ENCODE results near the gene TGFBRAP1. TPM values are rescaled to one million over a fixed set of nuclear protein-coding genes. Genes with fewer than 3 reads are reported as not detected.

TGFBRAP1 gene
- total and polyA plus RNA-seq, 2 donors (not counting 3 experiments of a cell fraction or from before 2014, with no cell fraction given), result 25.4 to 37.6 TPM

- intact Hi-C loops (cut with micrococcal nuclease), result loop anchor here (5.0 kb wide), 1 partner anchor 282 kb away; no protein-coding TSS in a partner anchor
Measured at GRCh38 chr2:105239924-105240323, 89.6 kb downstream of the TGFBRAP1 start.

GRCh38 chr2:105238664-105239240 lies 90.8 kb downstream of the TGFBRAP1 start:
- dilution Hi-C loops (cut with MboI; ENCODE audit: extremely low pct_ligation_motif_present, low sequenced_read_pairs), result no loop called here
- POLR2A ChIA-PET, result interaction anchor here (0.7 kb wide), 1 partner anchor 13 kb away, joined by 8 read pairs; no protein-coding TSS in a partner anchor
- H3K4me2 ChIP-seq (ENCODE audit: insufficient read depth, low read length), result no peak overlapping the region
- H3K36me3 ChIP-seq (ENCODE audit: control insufficient read depth in 2 of 2, extremely low read depth in 1 of 2, insufficient read depth in 2 of 2, low read length in 2 of 2), result no peaks in the 10 kb centered on the region
- no peak overlapping the region for H3K4me3 ChIP-seq (replicated peaks in 1 of 3; ENCODE audit: insufficient read depth in 1 of 3, low read depth in 1 of 3, low read length in 3 of 3)
- peaks cover 4% of the 10 kb centered on the region for H3K4me1 ChIP-seq (ENCODE audit: control insufficient read depth, extremely low read depth, insufficient read depth, low read length)
- no peaks in the 10 kb centered on the region for H3K79me2 ChIP-seq (ENCODE audit: control insufficient read depth, insufficient read depth, low read length)
- no peaks in the 10 kb centered on the region for H4K20me1 ChIP-seq (replicated peaks; ENCODE audit: control insufficient read depth, extremely low read depth, insufficient read depth, low read length)
- FAIRE-seq (no peak), DNase-seq (ENCODE audit: low read depth, low spot score) (no peak)
- CTCF ChIA-PET, result interaction anchor here (0.6 to 7.6 kb wide), 17 partner anchors 11 to 378 kb away, joined by 3 to 225 read pairs (median 4); no protein-coding TSS in a partner anchor
- TF ChIP-seq GATA2 (IDR thresholded peaks at IDR 0.05; ENCODE audit: insufficient read depth, insufficient read length, low read depth, low read length), result no peak
- TF ChIP-seq POLR2AphosphoS5 (IDR thresholded peaks at IDR 0.05; ENCODE audit: insufficient read depth, low read depth, low read length), result no peak
- no peak for TF ChIP-seq MAX (IDR thresholded peaks at IDR 0.05; ENCODE audit: insufficient read depth, insufficient read length)
- TF ChIP-seq CTCF (IDR thresholded peaks at IDR 0.05; ENCODE audit: extremely low read depth in 1 of 2, insufficient read depth in 1 of 2, low read depth in 1 of 2, low read length in 2 of 2), result no peak
- TF ChIP-seq MYC (IDR thresholded peaks at IDR 0.05; ENCODE audit: low read depth, low read length), result no peak
- H2AFZ ChIP-seq (ENCODE audit: low read depth, low read length), result no peak overlapping the region
- H3K9ac ChIP-seq (replicated peaks; ENCODE audit: extremely low read depth, insufficient read depth, low read length), result no peak overlapping the region
- intact Hi-C loops (cut with micrococcal nuclease), result loop anchor here (5.0 kb wide), 1 partner anchor 284 kb away; no protein-coding TSS in a partner anchor
- BruUV-seq (replicated peaks), result no TSS peak
- H3K9me3 ChIP-seq (replicated peaks; ENCODE audit: control insufficient read depth, insufficient read depth, low read length), result no peaks in the 10 kb centered on the region
- no peaks in the 10 kb centered on the region for H3K9me1 ChIP-seq (replicated peaks; ENCODE audit: control insufficient read depth, extremely low read depth, insufficient read depth, low read length)
- no peak overlapping the region for H3K27ac ChIP-seq (ENCODE audit: insufficient read depth, low read depth, low read length)
- H3K27me3 ChIP-seq (ENCODE audit: control insufficient read depth in 2 of 2, insufficient read depth in 2 of 2, low read length in 2 of 2), result peaks cover 2 to 7% of the 10 kb centered on the region in 2 experiments

More at GRCh38 chr2:105239924-105240323, 89.6 kb downstream of the TGFBRAP1 start:
- dilution Hi-C loops (cut with MboI; ENCODE audit: extremely low pct_ligation_motif_present, low sequenced_read_pairs), result no loop called here
- CTCF ChIA-PET, result interaction anchor here (1.0 to 7.6 kb wide), 2 partner anchors 52 to 124 kb away, joined by 4 to 225 read pairs; no protein-coding TSS in a partner anchor
- Histone ChIP-seq H3K27me3 (ENCODE audit: control insufficient read depth in 2 of 2, insufficient read depth in 2 of 2, low read length in 2 of 2) (peaks cover 2 to 7% of the 10 kb centered on the region in 2 experiments), H3K27ac (ENCODE audit: insufficient read depth, low read depth, low read length) (no peak overlapping the region), H3K36me3 (ENCODE audit: control insufficient read depth in 2 of 2, extremely low read depth in 1 of 2, insufficient read depth in 2 of 2, low read length in 2 of 2) (no peaks in the 10 kb centered on the region), H4K20me1 (replicated peaks; ENCODE audit: control insufficient read depth, extremely low read depth, insufficient read depth, low read length) (no peaks in the 10 kb centered on the region), H3K4me3 (replicated peaks in 1 of 3; ENCODE audit: insufficient read depth in 1 of 3, low read depth in 1 of 3, low read length in 3 of 3) (no peak overlapping the region), H3K9me3 (replicated peaks; ENCODE audit: control insufficient read depth, insufficient read depth, low read length) (no peaks in the 10 kb centered on the region), H3K4me1 (ENCODE audit: control insufficient read depth, extremely low read depth, insufficient read depth, low read length) (peaks cover 4% of the 10 kb centered on the region), H2AFZ (ENCODE audit: low read depth, low read length) (no peak overlapping the region), H3K79me2 (ENCODE audit: control insufficient read depth, insufficient read depth, low read length) (no peaks in the 10 kb centered on the region), H3K4me2 (ENCODE audit: insufficient read depth, low read length) (no peak overlapping the region), H3K9me1 (replicated peaks; ENCODE audit: control insufficient read depth, extremely low read depth, insufficient read depth, low read length) (no peaks in the 10 kb centered on the region), H3K9ac (replicated peaks; ENCODE audit: extremely low read depth, insufficient read depth, low read length) (no peak overlapping the region)
- POLR2A ChIA-PET, result no interaction called here
- TF ChIP-seq EZH2 (IDR thresholded peaks at IDR 0.05; ENCODE audit: borderline replicate concordance, low read depth, low read length, severe bottlenecking) (no peak), GATA2 (IDR thresholded peaks at IDR 0.05; ENCODE audit: insufficient read depth, insufficient read length, low read depth, low read length) (no peak), POLR2AphosphoS5 (IDR thresholded peaks at IDR 0.05; ENCODE audit: insufficient read depth, low read depth, low read length) (no peak), POLR2A (IDR thresholded peaks at IDR 0.05; ENCODE audit: low read depth, low read length) (no peak), MYC (IDR thresholded peaks at IDR 0.05; ENCODE audit: low read depth, low read length) (no peak), FOS (IDR thresholded peaks at IDR 0.05; ENCODE audit: borderline replicate concordance, insufficient read depth, low read length) (no peak)
- FAIRE-seq (no peak), DNase-seq (ENCODE audit: low read depth, low spot score) (no peak)
- BruUV-seq (replicated peaks), result no TSS peak
